ENCODE data around the gene MCTP1.

MCTP1 gene

GRCh38 chr5:95244479-95244878 lies 40.4 kb downstream of the MCTP1 start:
- Histone ChIP-seq H3K4me3 (replicated peaks; ENCODE audit: insufficient read depth, low read length) (no peak overlapping the region), H3K27me3 (ENCODE audit: insufficient read depth, poor library complexity, severe bottlenecking) (no peaks in the 10 kb centered on the region), H3K27ac (replicated peaks) (no peak overlapping the region)
- TF ChIP-seq POLR2AphosphoS5 (IDR thresholded peaks at IDR 0.05; ENCODE audit: low read depth) (no peak), REST (IDR thresholded peaks at IDR 0.05; ENCODE audit: insufficient replicate concordance, low read depth) (no peak), SPI1 (IDR thresholded peaks at IDR 0.05; ENCODE audit: borderline replicate concordance, low read depth) (no peak), CTCF (IDR thresholded peaks at IDR 0.05; ENCODE audit: insufficient read depth, low read length) (no peak), GABPA (IDR thresholded peaks at IDR 0.05; ENCODE audit: low read depth) (no peak)
- no peak for DNase-seq (ENCODE audit: low read depth in 1 of 2, low spot score in 1 of 2)

- no peak for TF ChIP-seq CTCF (IDR thresholded peaks at IDR 0.05; ENCODE audit: insufficient read depth, low read length)
- TF ChIP-seq POLR2AphosphoS5 (IDR thresholded peaks at IDR 0.05; ENCODE audit: low read depth), result no peak
- TF ChIP-seq SPI1 (IDR thresholded peaks at IDR 0.05; ENCODE audit: borderline replicate concordance, low read depth), result peak; percentile 59; the same call in 1 of the 2 replicates
Measured at GRCh38 chr5:95241635-95242034, 43.3 kb downstream of the MCTP1 start.

GRCh38 chr5:95241161-95241560 lies 43.7 kb downstream of the MCTP1 start:
- Histone ChIP-seq H3K27ac (replicated peaks) (no peak overlapping the region), H3K27me3 (ENCODE audit: insufficient read depth, poor library complexity, severe bottlenecking) (no peaks in the 10 kb centered on the region), H3K4me3 (replicated peaks; ENCODE audit: insufficient read depth, low read length) (no peak overlapping the region)
- no peak for DNase-seq (ENCODE audit: low read depth in 1 of 2, low spot score in 1 of 2)
- TF ChIP-seq POLR2AphosphoS5 (IDR thresholded peaks at IDR 0.05; ENCODE audit: low read depth), result no peak
- no peak for TF ChIP-seq REST (IDR thresholded peaks at IDR 0.05; ENCODE audit: insufficient replicate concordance, low read depth)
- TF ChIP-seq GABPA (IDR thresholded peaks at IDR 0.05; ENCODE audit: low read depth), result no peak
- no peak for TF ChIP-seq SPI1 (IDR thresholded peaks at IDR 0.05; ENCODE audit: borderline replicate concordance, low read depth)
- TF ChIP-seq CTCF (IDR thresholded peaks at IDR 0.05; ENCODE audit: insufficient read depth, low read length), result no peak

More at GRCh38 chr5:95241635-95242034, 43.3 kb downstream of the MCTP1 start:
- no peak for DNase-seq (ENCODE audit: low read depth in 1 of 2, low spot score in 1 of 2)
- no peak overlapping the region for H3K4me3 ChIP-seq (replicated peaks; ENCODE audit: insufficient read depth, low read length)
- no peak overlapping the region for H3K27ac ChIP-seq (replicated peaks)
- H3K27me3 ChIP-seq (ENCODE audit: insufficient read depth, poor library complexity, severe bottlenecking), result no peaks in the 10 kb centered on the region
